Neutrophil (primary cell): ENCODE results near the gene EXOC3L2.
A peak's percentile ranks its signal among the peaks of the same experiment; 100 is the strongest.

Source experiments
- H3K27ac ChIP-seq: fragments of 200-600 bp; sonication (generic); 2 replicates; pipeline ENCODE4 v1.5.1; 2016; ENCODE audit warnings: mild to moderate bottlenecking, moderate library complexity
- H3K27me3 ChIP-seq: fragments of 200-600 bp; sonication (generic); 2 replicates; pipeline ENCODE4 v1.6.0; 2016; ENCODE audit warnings: mild to moderate bottlenecking
- H3K36me3 ChIP-seq: fragments of 200-600 bp; sonication (generic); 2 replicates; pipeline ENCODE4 v1.5.1; 2017
- H3K4me1 ChIP-seq, 2 experiments: fragments of 200-600 bp in 1 of 2; sonication (generic) in 1 of 2; 1 replicate in 1 of 2; 2 replicates in 1 of 2; pipeline versions ENCODE4 v1.5.1 to v1.6.1; 2013 to 2016; ENCODE audit warnings: low read depth in 1 of 2, low read length in 1 of 2, mild to moderate bottlenecking in 1 of 2, moderate library complexity in 1 of 2; ENCODE audit not compliant: control insufficient read depth in 1 of 2, insufficient read depth in 1 of 2
- H3K4me3 ChIP-seq, 2 experiments: fragments of 200-600 bp in 1 of 2; sonication (generic) in 1 of 2; 1 replicate in 1 of 2; 2 replicates in 1 of 2; pipeline ENCODE4 v1.5.1; 2013 to 2016; ENCODE audit warnings: low read depth in 1 of 2, low read length in 1 of 2, mild to moderate bottlenecking in 1 of 2, moderate library complexity in 1 of 2
- H3K9me3 ChIP-seq: fragments of 200-600 bp; sonication (generic); 2 replicates; pipeline ENCODE4 v1.5.1; 2016
- TF ChIP-seq, protein P1 (sequence below): fragments of 200-600 bp; sonication (generic); IDR thresholded peaks from 2 replicates; pipeline ENCODE4 v1.5.1; 2016; ENCODE audit warnings: antibody characterized with exemption

Gene EXOC3L2

DNA sequence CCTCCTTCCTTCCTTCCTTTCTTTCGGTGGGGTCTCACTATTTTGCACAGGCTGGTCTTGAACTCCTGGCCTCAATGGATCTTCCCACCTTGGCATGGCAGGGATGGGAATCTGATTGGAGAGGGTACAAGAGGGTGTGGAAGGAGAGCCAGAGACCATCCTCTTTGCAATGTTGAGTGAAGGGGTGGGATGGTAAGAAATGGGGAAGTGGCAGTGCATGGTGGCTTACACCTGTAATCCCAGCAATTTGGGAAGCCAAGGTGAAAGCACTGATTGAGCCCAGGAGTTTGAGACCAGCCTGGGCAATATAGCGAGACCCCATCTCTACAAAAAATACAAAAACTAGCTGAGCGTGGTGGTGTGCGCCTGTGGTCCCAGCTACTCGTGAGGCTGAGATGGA lies 61.1 kb downstream of the EXOC3L2 start:
- H3K9me3 ChIP-seq: no peaks in the 10 kb centered on the region
- no peaks in the 10 kb centered on the region for H3K27me3 ChIP-seq
- H3K4me1 ChIP-seq: peaks cover 59% of the 10 kb centered on the region in 2 experiments
- no peaks in the 10 kb centered on the region for H3K36me3 ChIP-seq
- peak overlapping the region; percentile 84 for H3K27ac ChIP-seq
- TF ChIP-seq, protein P1, sequence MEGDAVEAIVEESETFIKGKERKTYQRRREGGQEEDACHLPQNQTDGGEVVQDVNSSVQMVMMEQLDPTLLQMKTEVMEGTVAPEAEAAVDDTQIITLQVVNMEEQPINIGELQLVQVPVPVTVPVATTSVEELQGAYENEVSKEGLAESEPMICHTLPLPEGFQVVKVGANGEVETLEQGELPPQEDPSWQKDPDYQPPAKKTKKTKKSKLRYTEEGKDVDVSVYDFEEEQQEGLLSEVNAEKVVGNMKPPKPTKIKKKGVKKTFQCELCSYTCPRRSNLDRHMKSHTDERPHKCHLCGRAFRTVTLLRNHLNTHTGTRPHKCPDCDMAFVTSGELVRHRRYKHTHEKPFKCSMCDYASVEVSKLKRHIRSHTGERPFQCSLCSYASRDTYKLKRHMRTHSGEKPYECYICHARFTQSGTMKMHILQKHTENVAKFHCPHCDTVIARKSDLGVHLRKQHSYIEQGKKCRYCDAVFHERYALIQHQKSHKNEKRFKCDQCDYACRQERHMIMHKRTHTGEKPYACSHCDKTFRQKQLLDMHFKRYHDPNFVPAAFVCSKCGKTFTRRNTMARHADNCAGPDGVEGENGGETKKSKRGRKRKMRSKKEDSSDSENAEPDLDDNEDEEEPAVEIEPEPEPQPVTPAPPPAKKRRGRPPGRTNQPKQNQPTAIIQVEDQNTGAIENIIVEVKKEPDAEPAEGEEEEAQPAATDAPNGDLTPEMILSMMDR: no peak
- peak overlapping the region in 1 of 2 experiments; percentile 38 for H3K4me3 ChIP-seq

DNA sequence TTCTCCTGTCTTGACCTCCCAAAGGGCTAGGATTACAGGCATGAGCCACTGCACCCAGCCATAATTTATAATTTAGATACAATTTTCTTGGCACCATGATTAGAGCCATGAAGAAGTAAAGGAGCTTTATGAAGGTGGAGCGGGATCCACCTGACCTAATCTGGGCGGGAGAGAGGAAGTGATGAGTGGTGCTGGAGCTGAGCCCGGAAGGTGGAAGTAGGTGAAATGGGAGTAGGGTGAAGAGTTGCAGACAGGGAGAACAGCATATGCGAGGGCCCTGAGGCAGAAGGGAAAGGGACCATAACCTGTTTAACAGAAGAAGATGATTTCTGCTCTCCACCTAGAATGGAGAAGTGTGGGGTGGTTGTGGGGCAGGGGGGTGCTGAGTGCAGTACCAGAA lies 62.4 kb downstream of the EXOC3L2 start:
- H3K9me3 ChIP-seq: no peaks in the 10 kb centered on the region
- peaks cover 62% of the 10 kb centered on the region in 2 experiments for H3K4me1 ChIP-seq
- H3K36me3 ChIP-seq: no peaks in the 10 kb centered on the region
- H3K27me3 ChIP-seq: no peaks in the 10 kb centered on the region
- peak overlapping the region; percentile 34 for H3K27ac ChIP-seq
- TF ChIP-seq, protein P1: no peak
- H3K4me3 ChIP-seq: no peak overlapping the region

DNA sequence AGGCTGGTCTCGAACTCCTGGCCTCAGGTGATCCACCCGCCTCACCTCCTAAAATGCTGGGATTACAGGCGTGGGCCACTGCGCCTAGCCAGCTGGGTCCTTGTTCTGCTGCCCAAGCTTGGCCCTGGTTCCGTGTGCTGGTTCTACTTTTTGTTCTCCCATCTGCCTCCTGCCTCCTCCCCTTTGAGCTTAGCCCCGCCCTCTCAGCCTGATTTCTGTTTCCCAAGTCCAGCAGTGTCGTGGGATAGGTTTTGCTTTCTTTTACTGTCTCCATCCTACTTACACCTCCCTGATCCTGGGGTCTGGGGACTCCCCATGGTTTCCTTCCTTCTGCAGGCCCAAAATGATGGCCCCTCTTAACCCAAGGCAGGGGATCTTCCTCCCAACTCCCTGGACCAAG lies 64.3 kb downstream of the EXOC3L2 start:
- H3K27ac ChIP-seq: peak overlapping the region; percentile 96
- H3K36me3 ChIP-seq: no peaks in the 10 kb centered on the region
- H3K9me3 ChIP-seq: no peaks in the 10 kb centered on the region
- peak overlapping the region in 1 of 2 experiments; percentile 87 for H3K4me3 ChIP-seq
- TF ChIP-seq, protein P1: no peak
- no peaks in the 10 kb centered on the region for H3K27me3 ChIP-seq
- peaks cover 77 to 78% of the 10 kb centered on the region in 2 experiments for H3K4me1 ChIP-seq

DNA sequence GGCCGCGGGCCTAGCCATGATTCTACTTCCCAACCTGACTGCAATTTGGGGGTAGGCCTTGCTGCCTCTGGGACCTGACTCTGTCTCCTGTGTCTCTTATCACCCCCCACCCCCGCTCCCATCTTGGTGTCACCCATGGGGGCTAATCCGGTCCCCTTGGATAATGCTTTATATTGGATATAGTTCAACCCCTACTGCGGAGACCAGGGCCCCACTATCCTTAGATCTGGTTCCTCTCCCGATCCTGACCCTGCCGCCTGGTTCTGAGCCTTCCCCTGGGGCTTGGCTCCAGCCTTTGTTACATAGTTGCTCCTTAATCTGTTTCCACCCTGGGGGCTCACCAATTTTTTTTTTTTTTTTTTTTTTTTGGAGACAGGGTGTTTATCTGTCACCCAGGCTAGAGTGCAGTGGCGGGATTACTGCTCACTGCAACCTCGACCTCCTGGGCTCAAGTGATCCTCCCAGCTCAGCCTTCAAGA lies 65.3 kb downstream of the EXOC3L2 start:
- no peaks in the 10 kb centered on the region for H3K9me3 ChIP-seq
- peaks cover 78 to 79% of the 10 kb centered on the region in 2 experiments for H3K4me1 ChIP-seq
- peak overlapping the region; percentile 80 to 87 for H3K4me3 ChIP-seq
- H3K36me3 ChIP-seq: no peaks in the 10 kb centered on the region
- no peaks in the 10 kb centered on the region for H3K27me3 ChIP-seq
- H3K27ac ChIP-seq: peak overlapping the region; percentile 96
- TF ChIP-seq, protein P1: no peak

DNA sequence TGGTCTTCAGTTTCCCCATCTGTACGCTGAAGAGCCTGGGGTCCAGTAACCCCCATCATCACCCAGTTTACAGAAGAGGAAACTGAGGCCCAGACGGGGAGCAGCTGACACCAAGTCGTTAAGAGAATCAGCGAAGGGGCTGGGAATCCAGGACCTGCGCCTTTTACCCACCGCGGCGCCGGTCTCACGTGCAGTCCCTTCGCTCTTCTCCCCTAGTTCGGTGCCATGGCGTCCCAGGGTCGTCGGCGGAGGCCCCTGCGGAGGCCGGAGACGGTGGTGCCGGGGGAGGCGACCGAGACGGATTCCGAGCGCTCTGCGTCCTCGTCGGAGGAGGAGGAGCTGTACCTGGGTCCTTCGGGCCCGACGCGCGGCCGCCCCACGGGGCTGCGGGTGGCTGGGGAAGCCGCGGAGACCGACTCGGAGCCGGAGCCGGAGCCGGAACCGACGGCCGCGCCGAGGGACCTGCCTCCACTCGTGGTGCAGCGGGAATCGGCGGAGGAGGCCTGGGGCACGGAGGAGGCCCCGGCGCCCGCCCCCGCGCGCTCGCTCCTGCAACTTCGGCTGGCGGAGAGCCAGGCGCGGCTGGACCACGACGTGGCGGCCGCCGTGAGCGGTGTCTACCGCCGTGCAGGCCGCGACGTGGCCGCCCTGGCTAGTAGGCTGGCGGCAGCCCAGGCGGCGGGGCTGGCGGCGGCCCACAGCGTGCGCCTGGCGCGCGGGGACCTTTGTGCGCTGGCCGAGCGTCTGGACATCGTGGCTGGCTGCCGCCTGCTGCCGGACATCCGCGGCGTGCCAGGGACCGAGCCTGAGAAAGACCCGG lies 65.9 kb downstream of the EXOC3L2 start:
- peaks cover 74 to 75% of the 10 kb centered on the region in 2 experiments for H3K4me1 ChIP-seq
- TF ChIP-seq, protein P1: no peak

More for the DNA sequence above, 65.9 kb downstream of the EXOC3L2 start:
- H3K36me3 ChIP-seq: no peaks in the 10 kb centered on the region
- H3K27me3 ChIP-seq: no peaks in the 10 kb centered on the region
- no peaks in the 10 kb centered on the region for H3K9me3 ChIP-seq
- peak overlapping the region; percentile 96 for H3K27ac ChIP-seq
- peak overlapping the region; percentile 80 to 87 for H3K4me3 ChIP-seq
